GM12878 (cell line): ENCODE data around the gene BTBD6. TPM values are rescaled to one million over a fixed set of nuclear protein-coding genes. Genes with fewer than 3 reads are reported as not detected.

Experiments used
- ATAC-seq: fragments of 200-7000 bp; cut with Tn5 transposase; 3 replicates; pipeline ENCODE4 v1.9.1; 2020; ENCODE audit warnings: mild to moderate bottlenecking, moderate library complexity
- BruUV-seq: library from RNA; stranded (reverse); fragments of 400-500 nt; replicated peaks from 2 replicates; lab custom pipeline; 2021; lab: Mats Ljungman, UMichigan
- CTCF ChIA-PET: fragments of 300-600 bp; sonication (Branson Sonifier 250); formaldehyde crosslinking; extraction: SDS; loops from one replicate; lab custom pipeline; 2021; ENCODE audit warnings: inconsistent platforms; lab: Yijun Ruan, JAX
- POLR2A ChIA-PET: fragments of 350-600 bp; formaldehyde crosslinking; extraction: SDS; loops from one replicate; lab custom pipeline; 2021; ENCODE audit warnings: inconsistent platforms; lab: Charles Lee
- RAD21 ChIA-PET: fragments of 300-600 bp; sonication (Branson Sonifier 250); formaldehyde crosslinking; loops from one replicate; lab custom pipeline; 2023; ENCODE audit warnings: antibody characterized with exemption; ENCODE audit not compliant: unreplicated experiment; lab: Charles Lee
- SMC1A ChIA-PET: fragments of 300-600 bp; sonication (Branson Sonifier 250); formaldehyde crosslinking; loops from one replicate; lab custom pipeline; 2023; ENCODE audit not compliant: unreplicated experiment, uncharacterized antibody; lab: Charles Lee
- DNase-seq: peaks from one replicate; pipeline ENCODE4 v3.0.0-alpha.2; 2011; ENCODE audit warnings: low read depth, low spot score
- FAIRE-seq: peaks from 3 replicates; lab custom pipeline; 2011; peaks lifted over from hg19 to GRCh38; lab: Jason Lieb, UNC
- H2AFZ ChIP-seq: 2 replicates; pipeline ENCODE4 v1.6.0; 2011; ENCODE audit warnings: low read depth, low read length, control low read depth; ENCODE audit not compliant: control insufficient read depth
- H3K27ac ChIP-seq: 2 replicates; pipeline ENCODE4 v1.5.1; 2011; ENCODE audit warnings: control low read depth; ENCODE audit not compliant: control insufficient read depth, insufficient read depth
- H3K27me3 ChIP-seq, 2 experiments: replicated peaks in 1 of 2; 2 replicates each; pipeline versions ENCODE4 v1.6.0 to v1.6.1; 2011; ENCODE audit warnings: low read length in 1 of 2; ENCODE audit not compliant: control insufficient read depth in 2 of 2, insufficient read depth in 2 of 2
- H3K36me3 ChIP-seq, 2 experiments: 2 replicates each; pipeline ENCODE4 v1.5.1; 2011; ENCODE audit warnings: low read length in 1 of 2; ENCODE audit not compliant: control insufficient read depth in 2 of 2, insufficient read depth in 2 of 2
- H3K4me1 ChIP-seq: 2 replicates; pipeline ENCODE4 v1.6.1; 2011; ENCODE audit warnings: mild to moderate bottlenecking, low read length, moderate library complexity, mixed read lengths; ENCODE audit not compliant: control insufficient read depth, insufficient read depth
- H3K4me2 ChIP-seq: 2 replicates; pipeline ENCODE4 v1.6.0; 2011; ENCODE audit warnings: control low read depth; ENCODE audit not compliant: control insufficient read depth, insufficient read depth
- H3K4me3 ChIP-seq: fragments of 200-600 bp; sonication (generic); 2 replicates; pipeline ENCODE4 v1.5.1; 2016
- H3K79me2 ChIP-seq: 2 replicates; pipeline ENCODE4 v1.6.0; 2011; ENCODE audit warnings: low read length; ENCODE audit not compliant: control insufficient read depth, insufficient read depth
- H3K9ac ChIP-seq: 2 replicates; pipeline ENCODE4 v1.8.0; 2011; ENCODE audit warnings: low read length, control low read depth, mixed read lengths; ENCODE audit not compliant: control insufficient read depth, insufficient read depth
- H3K9me3 ChIP-seq: replicated peaks from 3 replicates; pipeline ENCODE4 v1.5.1; 2011; ENCODE audit warnings: mild to moderate bottlenecking, low read length; ENCODE audit not compliant: control insufficient read depth, insufficient read depth
- H4K20me1 ChIP-seq: 2 replicates; pipeline ENCODE4 v1.6.0; 2011; ENCODE audit not compliant: control insufficient read depth, insufficient read depth
- CEBPB ChIP-seq, 2 experiments: fragments of 150-350 bp in 1 of 2; IDR thresholded peaks; 2 replicates each; pipeline ENCODE4 v1.6.1; 2012 to 2014; ENCODE audit warnings: low read depth in 2 of 2, low read length in 2 of 2, borderline replicate concordance in 1 of 2, inconsistent platforms in 1 of 2
- CHD1 ChIP-seq: IDR thresholded peaks from 2 replicates; pipeline ENCODE4 v1.6.1; 2012; ENCODE audit warnings: low read depth, low read length, improper control_type of control experiment
- CHD4 ChIP-seq: fragments of 200-600 bp; sonication (generic); IDR thresholded peaks from 2 replicates; pipeline ENCODE4 v1.6.1; 2016; ENCODE audit warnings: mild to moderate bottlenecking
- EGR1 ChIP-seq, 2 experiments: IDR thresholded peaks; 1 replicate in 1 of 2; 2 replicates in 1 of 2; pipeline ENCODE4 v1.6.1; 2011 to 2012; ENCODE audit warnings: low read depth in 2 of 2, low read length in 2 of 2, borderline replicate concordance in 1 of 2, mild to moderate bottlenecking in 1 of 2, moderate library complexity in 1 of 2
- FOS ChIP-seq: IDR thresholded peaks from 3 replicates; pipeline ENCODE4 v1.6.1; 2011; ENCODE audit warnings: borderline replicate concordance; ENCODE audit not compliant: insufficient read length; ENCODE audit errors: extremely low read depth
- SREBF2 ChIP-seq: IDR thresholded peaks from 2 replicates; pipeline ENCODE4 v1.6.1; 2012; ENCODE audit warnings: mild to moderate bottlenecking, low read length
- SRF ChIP-seq, 2 experiments: IDR thresholded peaks; 2 replicates each; pipeline ENCODE4 v1.6.1; 2011; ENCODE audit warnings: low read depth in 2 of 2, low read length in 2 of 2, mild to moderate bottlenecking in 1 of 2, moderate library complexity in 1 of 2
- ZNF274 ChIP-seq: IDR thresholded peaks from one replicate; pipeline ENCODE4 v1.8.0; 2011; ENCODE audit not compliant: insufficient read length, insufficient read depth
- ZSCAN29 ChIP-seq: fragments of 450-650 bp; IDR thresholded peaks from 2 replicates; pipeline ENCODE4 v1.6.1; 2017; ENCODE audit warnings: mild to moderate bottlenecking, moderate library complexity
- WGBS: methylation state at CpG from one replicate; pipeline ENCODE4 v1.1.6; 2016; ENCODE audit warnings: low lambda C conversion rate; ENCODE audit not compliant: insufficient replicate concordance, insufficient coverage; ENCODE audit errors: missing lambda C conversion rate; 5-methylcytosine and 5-hydroxymethylcytosine counted together
- in situ Hi-C: fragments of 300-500 bp; cut with MboI; formaldehyde crosslinking; loops from 9 replicates; pipeline ENCODE4 v1.14.3; 2018; ENCODE audit warnings: mixed read lengths
- intact Hi-C: fragments of 100-400 bp; cut with micrococcal nuclease; formaldehyde crosslinking; loops from one replicate; pipeline ENCODE4 v1.14.2; 2022; ENCODE audit not compliant: unreplicated experiment
- polyA plus RNA-seq, 11 experiments: library from polyadenylated mRNA; depleted of rRNA in 4 of 11; unstranded in 6 of 11; stranded (reverse) in 5 of 11; fragments of >200 nt; fragmentation: Nextera tagmentation in 4 of 11; fragmentation: Illumina TruSeq in 1 of 11; extraction: Ambion mirVana in 4 of 11; extraction: Trizol in 1 of 11; gene quantifications; 1 replicate in 1 of 11; 2 replicates in 10 of 11; pipeline versions ENCODE4 v1.2.1 to v1.2.3, GENCODE V29; 2011 to 2016; ENCODE audit warnings: inconsistent platforms in 2 of 11, missing spikeins in 2 of 11, low read depth in 1 of 11
- total RNA-seq, 4 experiments: library from RNA; depleted of rRNA in 3 of 4; stranded (reverse); fragments of >200 nt in 3 of 4; fragmentation: Illumina TruSeq in 1 of 4; extraction: Trizol in 1 of 4; gene quantifications; 2 replicates each; pipeline versions ENCODE4 v1.2.1 to v1.2.3, GENCODE V29; 2013 to 2021
- TF ChIP-seq, protein P1 (sequence below): IDR thresholded peaks from 2 replicates; pipeline ENCODE4 v1.6.1; 2012; ENCODE audit warnings: low read depth, low read length, improper control_type of control experiment
- TF ChIP-seq, protein P2 (sequence below): fragments of 450-650 bp; IDR thresholded peaks from 2 replicates; pipeline ENCODE4 v1.6.1; 2014; ENCODE audit warnings: mild to moderate bottlenecking

BTBD6 gene
- total and polyA plus RNA-seq, 10 of the 15 experiments (the other 5 are each of a cell fraction or from before 2014, with no cell fraction given), result 1.4 to 36.5 (median 15.8) TPM

DNA sequence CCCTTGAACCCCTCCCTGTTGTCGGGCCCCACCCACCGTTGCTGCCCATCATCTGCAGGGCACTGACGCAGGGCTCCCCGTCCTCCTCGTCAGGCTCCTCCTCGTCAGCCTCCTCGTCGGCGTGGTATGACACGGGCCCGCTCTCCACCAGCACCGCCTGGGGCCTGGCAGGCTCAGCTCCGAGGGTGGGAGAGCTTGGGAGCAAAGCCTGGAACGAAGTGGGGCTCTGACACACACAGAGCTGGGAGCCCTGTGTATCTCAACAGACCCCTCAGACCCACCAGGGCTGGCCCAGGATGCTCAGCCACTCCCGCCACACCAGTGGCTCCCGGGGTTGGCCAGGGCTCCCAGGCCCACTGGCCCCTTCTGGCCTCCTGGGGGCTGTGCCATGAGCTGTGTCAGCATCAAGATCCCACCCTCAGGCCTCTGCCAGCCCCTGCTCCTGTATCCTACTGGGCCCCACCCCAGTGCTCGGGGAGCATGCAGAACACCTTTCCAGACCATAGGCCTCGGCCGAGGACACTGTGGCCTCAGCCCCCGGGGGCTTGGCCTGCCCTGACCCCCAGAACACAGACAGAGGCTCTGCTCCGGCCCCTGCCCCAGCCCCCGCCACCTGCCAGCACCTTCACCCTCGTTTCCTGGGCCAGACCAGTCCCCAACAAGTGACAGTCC lies 37.1 kb upstream of the BTBD6 start:
- ChIA-PET POLR2A (no interaction called here), SMC1A (no interaction called here)
- in situ Hi-C loops, result no loop called here
- FAIRE-seq (no peak), ATAC-seq (no peak), DNase-seq (no peak)
- Histone ChIP-seq H3K9ac (no peak overlapping the region), H3K9me3 (no peaks in the 10 kb centered on the region), H3K27ac (no peak overlapping the region), H3K27me3 (no peaks in the 10 kb centered on the region), H4K20me1 (no peaks in the 10 kb centered on the region), H3K79me2 (no peaks in the 10 kb centered on the region)
- BruUV-seq, result no TSS peak
- TF ChIP-seq CEBPB (IDR thresholded peaks at IDR 0.05; ENCODE audit: borderline replicate concordance in 1 of 2, low read depth in 2 of 2, low read length in 2 of 2) (no peak), ZSCAN29 (no peak), SRF (IDR thresholded peaks at IDR 0.05; ENCODE audit: low read depth in 2 of 2, low read length in 2 of 2) (no peak)
- TF ChIP-seq, protein P1, sequence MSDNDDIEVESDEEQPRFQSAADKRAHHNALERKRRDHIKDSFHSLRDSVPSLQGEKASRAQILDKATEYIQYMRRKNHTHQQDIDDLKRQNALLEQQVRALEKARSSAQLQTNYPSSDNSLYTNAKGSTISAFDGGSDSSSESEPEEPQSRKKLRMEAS, result no peak
- TF ChIP-seq, protein P2, sequence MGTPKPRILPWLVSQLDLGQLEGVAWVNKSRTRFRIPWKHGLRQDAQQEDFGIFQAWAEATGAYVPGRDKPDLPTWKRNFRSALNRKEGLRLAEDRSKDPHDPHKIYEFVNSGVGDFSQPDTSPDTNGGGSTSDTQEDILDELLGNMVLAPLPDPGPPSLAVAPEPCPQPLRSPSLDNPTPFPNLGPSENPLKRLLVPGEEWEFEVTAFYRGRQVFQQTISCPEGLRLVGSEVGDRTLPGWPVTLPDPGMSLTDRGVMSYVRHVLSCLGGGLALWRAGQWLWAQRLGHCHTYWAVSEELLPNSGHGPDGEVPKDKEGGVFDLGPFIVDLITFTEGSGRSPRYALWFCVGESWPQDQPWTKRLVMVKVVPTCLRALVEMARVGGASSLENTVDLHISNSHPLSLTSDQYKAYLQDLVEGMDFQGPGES, result no peak
- TF ChIP-seq, all 136 proteins: peak for 0
- Histone ChIP-seq H2AFZ (no peak overlapping the region), H3K4me2 (no peak overlapping the region), H3K36me3 (peaks cover 0 to 10% of the 10 kb centered on the region in 2 experiments; a peak in 2 of 4 replicates), H3K4me1 (no peaks in the 10 kb centered on the region), H3K4me3 (no peak overlapping the region)
- RAD21 ChIA-PET, result no interaction called here
- WGBS, result 81% methylated on average over 23 of the region's 23 CpGs
- CTCF ChIA-PET, result no interaction called here
- intact Hi-C loops, result no loop called here

DNA sequence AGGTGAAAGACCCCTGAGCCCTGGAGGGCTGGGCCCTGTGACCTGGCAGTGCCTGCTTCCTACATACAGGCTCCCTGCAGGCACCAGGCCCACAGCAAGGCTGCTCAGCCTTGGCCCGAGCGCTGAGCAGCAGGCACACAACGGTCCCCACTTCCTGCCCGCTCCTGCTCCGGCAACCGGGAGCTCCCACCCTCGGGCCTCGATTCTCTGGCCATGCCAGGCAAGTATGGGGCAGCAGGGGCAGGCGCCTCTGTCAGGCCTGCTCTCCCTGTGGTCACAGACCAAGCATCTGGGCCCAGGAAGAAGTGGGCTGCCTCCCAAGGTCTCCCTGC lies 36.6 kb upstream of the BTBD6 start:
- H3K4me1 ChIP-seq, result no peaks in the 10 kb centered on the region
- no TSS peak for BruUV-seq
- ChIA-PET CTCF (no interaction called here), POLR2A (no interaction called here), SMC1A (no interaction called here), RAD21 (no interaction called here)
- TF ChIP-seq CHD4 (no peak), EGR1 (IDR thresholded peaks at IDR 0.05; ENCODE audit: borderline replicate concordance in 1 of 2, low read depth in 2 of 2, low read length in 2 of 2) (no peak), FOS (no peak), ZNF274 (no peak), SREBF2 (no peak), CHD1 (no peak)
- no peaks in the 10 kb centered on the region for H4K20me1 ChIP-seq
- FAIRE-seq (no peak), ATAC-seq (no peak), DNase-seq (no peak)
- H3K9me3 ChIP-seq, result no peaks in the 10 kb centered on the region
- no peak overlapping the region for H3K27ac ChIP-seq
- WGBS, result 88% methylated on average over 9 of the region's 9 CpGs
- H3K4me3 ChIP-seq, result no peak overlapping the region
- in situ Hi-C loops (no loop called here), intact Hi-C loops (no loop called here)
- H3K36me3 ChIP-seq, result peaks cover 0 to 14% of the 10 kb centered on the region in 2 experiments; a peak in 2 of 4 replicates
- H2AFZ ChIP-seq, result no peak overlapping the region
- no peaks in the 10 kb centered on the region for H3K79me2 ChIP-seq
- no peak overlapping the region for H3K4me2 ChIP-seq
- no peaks in the 10 kb centered on the region for H3K27me3 ChIP-seq
- H3K9ac ChIP-seq, result no peak overlapping the region
